HepG2 (cell line): Measurements from ENCODE around the gene PTCRA. TPM values are rescaled to one million over a fixed set of nuclear protein-coding genes. Genes with fewer than 3 reads are reported as not detected.

ENCODE experiments used
- FOXP1 ChIP-seq, 2 experiments: fragments of 450-650 bp in 1 of 2; IDR thresholded peaks; 2 replicates each; pipeline ENCODE4 v1.6.1; 2017 to 2018; ENCODE audit warnings: antibody characterized with exemption in 1 of 2
- MED8 ChIP-seq: sonication (generic); formaldehyde crosslinking; IDR thresholded peaks from 2 replicates; pipeline ENCODE4 v1.8.1; 2023; ENCODE audit warnings: mild to moderate bottlenecking, missing genetic modification reagents; ENCODE audit not compliant: insufficient replicate concordance
- SMAD3 ChIP-seq: sonication (generic); formaldehyde crosslinking; IDR thresholded peaks from 2 replicates; pipeline ENCODE4 v1.4.0; 2020; ENCODE audit warnings: missing genetic modification reagents
- SOX13 ChIP-seq, 3 experiments: fragments of 450-650 bp in 1 of 3; sonication (generic) in 1 of 3; formaldehyde crosslinking in 1 of 3; IDR thresholded peaks in 2 of 3; conservative IDR thresholded peaks in 1 of 3; 2 replicates each; pipeline versions ENCODE4 v1.5.0 to v1.6.1; 2016 to 2020; ENCODE audit warnings: antibody characterized with exemption in 1 of 3, mild to moderate bottlenecking in 1 of 3, missing compliant biosample characterization in 1 of 3, missing genetic modification reagents in 1 of 3, moderate library complexity in 1 of 3
- ZNF33A ChIP-seq: sonication (generic); formaldehyde crosslinking; IDR thresholded peaks from 2 replicates; pipeline ENCODE4 v1.5.1; 2020; ENCODE audit warnings: missing genetic modification reagents, mild to moderate bottlenecking, moderate library complexity, borderline replicate concordance
- ZNF44 ChIP-seq: sonication (generic); formaldehyde crosslinking; IDR thresholded peaks from 2 replicates; pipeline ENCODE4 v1.5.1; 2020; ENCODE audit warnings: mild to moderate bottlenecking, missing genetic modification reagents
- ZNF572 ChIP-seq: sonication (generic); formaldehyde crosslinking; IDR thresholded peaks from 2 replicates; pipeline ENCODE4 v1.5.1; 2020; ENCODE audit warnings: mild to moderate bottlenecking, missing genetic modification reagents
- ZNF724P ChIP-seq: sonication (generic); formaldehyde crosslinking; IDR thresholded peaks from 2 replicates; pipeline ENCODE4 v1.8.0; 2022; ENCODE audit warnings: missing genetic modification reagents, borderline replicate concordance
- polyA plus RNA-seq, 8 experiments: library from polyadenylated mRNA; depleted of rRNA in 3 of 8; stranded (reverse) in 7 of 8; unstranded in 1 of 8; fragments of >200 nt; fragmentation: Illumina TruSeq in 4 of 8; extraction: Trizol in 4 of 8; gene quantifications; 2 replicates each; pipeline versions ENCODE4 v1.2.1 to v1.2.3, GENCODE V29; 2011 to 2016; ENCODE audit warnings: low read depth in 4 of 8, missing spikeins in 1 of 8, mixed read lengths in 1 of 8; ENCODE audit not compliant: insufficient read depth in 1 of 8
- total RNA-seq, 5 experiments: library from RNA; depleted of rRNA; stranded (reverse); fragments of >200 nt; fragmentation: Illumina TruSeq; extraction: Trizol; gene quantifications; 2 replicates each; pipeline ENCODE4 v1.2.3, GENCODE V29; 2016; ENCODE audit warnings: low read depth in 1 of 5
- TF ChIP-seq, protein P1 (sequence below): sonication (generic); formaldehyde crosslinking; IDR thresholded peaks from 2 replicates; pipeline ENCODE4 v1.4.0; 2020; ENCODE audit warnings: mild to moderate bottlenecking, missing genetic modification reagents
- TF ChIP-seq, protein P2 (sequence below): sonication (generic); formaldehyde crosslinking; IDR thresholded peaks from 2 replicates; pipeline ENCODE4 v1.8.0; 2022; ENCODE audit warnings: mild to moderate bottlenecking, missing genetic modification reagents, moderate library complexity
- TF ChIP-seq, protein P3 (sequence below): sonication (generic); formaldehyde crosslinking; IDR thresholded peaks from 2 replicates; pipeline ENCODE4 v1.9.0; 2021; ENCODE audit warnings: missing genetic modification reagents, borderline replicate concordance
- TF ChIP-seq, protein P4 (sequence below): IDR thresholded peaks from 2 replicates; pipeline ENCODE4 v1.6.1; 2016; ENCODE audit warnings: missing compliant biosample characterization, missing genetic modification reagents, borderline replicate concordance
- TF ChIP-seq, protein P5 (sequence below): sonication (generic); formaldehyde crosslinking; IDR thresholded peaks from 2 replicates; pipeline ENCODE4 v1.8.0; 2023; ENCODE audit warnings: mild to moderate bottlenecking, missing genetic modification reagents
- TF ChIP-seq, protein P6 (sequence below): sonication (generic); formaldehyde crosslinking; IDR thresholded peaks from 2 replicates; pipeline ENCODE4 v1.5.0; 2020; ENCODE audit warnings: missing genetic modification reagents
- TF ChIP-seq, protein P7 (sequence below): fragments of 450-650 bp; IDR thresholded peaks from 2 replicates; pipeline ENCODE4 v1.6.1; 2017

PTCRA gene
- total and polyA plus RNA-seq, 2 of the 13 experiments (the other 11 are each of a cell fraction or from before 2014, with no cell fraction given), result not detected

DNA sequence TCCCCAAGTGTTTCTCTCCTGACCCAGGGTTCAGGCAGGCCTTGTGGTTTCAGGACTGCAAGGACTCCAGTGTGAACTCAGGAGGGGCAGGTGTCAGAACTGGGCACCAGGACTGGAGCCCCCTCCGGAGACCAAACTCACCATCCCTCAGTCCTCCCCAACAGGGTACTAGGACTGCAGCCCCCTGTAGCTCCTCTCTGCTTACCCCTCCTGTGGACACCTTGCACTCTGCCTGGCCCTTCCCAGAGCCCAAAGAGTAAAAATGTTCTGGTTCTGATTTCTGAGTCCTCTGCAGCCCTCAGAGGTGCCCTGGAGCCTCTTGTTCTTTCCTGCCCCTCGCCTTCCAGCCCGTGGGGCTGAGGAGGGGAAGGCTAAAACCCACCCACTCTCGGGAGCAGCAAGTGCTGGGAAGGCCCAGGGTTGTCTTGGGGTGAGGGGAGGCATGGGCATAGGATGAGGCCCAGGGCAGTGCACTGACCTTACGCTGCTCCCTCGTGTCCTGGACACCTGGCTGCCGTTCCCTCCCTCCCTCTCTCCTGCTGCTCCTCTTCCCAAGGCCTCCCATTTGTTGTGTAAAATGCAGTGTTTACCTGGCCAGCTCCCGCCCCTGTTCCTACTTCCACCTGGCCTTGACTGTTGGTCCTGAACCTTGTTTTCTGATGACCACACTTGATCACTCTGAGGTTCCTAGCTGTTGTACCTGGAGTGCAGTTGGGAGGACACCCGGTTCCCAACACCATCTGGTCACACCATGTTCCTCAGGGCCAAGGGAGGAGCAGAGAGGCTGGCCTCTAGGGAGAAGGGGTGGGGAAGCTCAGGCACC, 23.3 kb downstream of the PTCRA start (continued):
- TF ChIP-seq, protein P1, sequence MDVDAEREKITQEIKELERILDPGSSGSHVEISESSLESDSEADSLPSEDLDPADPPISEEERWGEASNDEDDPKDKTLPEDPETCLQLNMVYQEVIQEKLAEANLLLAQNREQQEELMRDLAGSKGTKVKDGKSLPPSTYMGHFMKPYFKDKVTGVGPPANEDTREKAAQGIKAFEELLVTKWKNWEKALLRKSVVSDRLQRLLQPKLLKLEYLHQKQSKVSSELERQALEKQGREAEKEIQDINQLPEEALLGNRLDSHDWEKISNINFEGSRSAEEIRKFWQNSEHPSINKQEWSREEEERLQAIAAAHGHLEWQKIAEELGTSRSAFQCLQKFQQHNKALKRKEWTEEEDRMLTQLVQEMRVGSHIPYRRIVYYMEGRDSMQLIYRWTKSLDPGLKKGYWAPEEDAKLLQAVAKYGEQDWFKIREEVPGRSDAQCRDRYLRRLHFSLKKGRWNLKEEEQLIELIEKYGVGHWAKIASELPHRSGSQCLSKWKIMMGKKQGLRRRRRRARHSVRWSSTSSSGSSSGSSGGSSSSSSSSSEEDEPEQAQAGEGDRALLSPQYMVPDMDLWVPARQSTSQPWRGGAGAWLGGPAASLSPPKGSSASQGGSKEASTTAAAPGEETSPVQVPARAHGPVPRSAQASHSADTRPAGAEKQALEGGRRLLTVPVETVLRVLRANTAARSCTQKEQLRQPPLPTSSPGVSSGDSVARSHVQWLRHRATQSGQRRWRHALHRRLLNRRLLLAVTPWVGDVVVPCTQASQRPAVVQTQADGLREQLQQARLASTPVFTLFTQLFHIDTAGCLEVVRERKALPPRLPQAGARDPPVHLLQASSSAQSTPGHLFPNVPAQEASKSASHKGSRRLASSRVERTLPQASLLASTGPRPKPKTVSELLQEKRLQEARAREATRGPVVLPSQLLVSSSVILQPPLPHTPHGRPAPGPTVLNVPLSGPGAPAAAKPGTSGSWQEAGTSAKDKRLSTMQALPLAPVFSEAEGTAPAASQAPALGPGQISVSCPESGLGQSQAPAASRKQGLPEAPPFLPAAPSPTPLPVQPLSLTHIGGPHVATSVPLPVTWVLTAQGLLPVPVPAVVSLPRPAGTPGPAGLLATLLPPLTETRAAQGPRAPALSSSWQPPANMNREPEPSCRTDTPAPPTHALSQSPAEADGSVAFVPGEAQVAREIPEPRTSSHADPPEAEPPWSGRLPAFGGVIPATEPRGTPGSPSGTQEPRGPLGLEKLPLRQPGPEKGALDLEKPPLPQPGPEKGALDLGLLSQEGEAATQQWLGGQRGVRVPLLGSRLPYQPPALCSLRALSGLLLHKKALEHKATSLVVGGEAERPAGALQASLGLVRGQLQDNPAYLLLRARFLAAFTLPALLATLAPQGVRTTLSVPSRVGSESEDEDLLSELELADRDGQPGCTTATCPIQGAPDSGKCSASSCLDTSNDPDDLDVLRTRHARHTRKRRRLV, result no peak
- peak; percentile 94 for TF ChIP-seq FOXP1 (IDR thresholded peaks at IDR 0.05)
- peak; percentile 97 for TF ChIP-seq FOXP1 (CRISPR knock-in tag; IDR thresholded peaks at IDR 0.05)
- TF ChIP-seq ZNF572 (CRISPR knock-in tag), result peak; percentile 93
- no peak for TF ChIP-seq ZNF33A
- TF ChIP-seq, protein P2, sequence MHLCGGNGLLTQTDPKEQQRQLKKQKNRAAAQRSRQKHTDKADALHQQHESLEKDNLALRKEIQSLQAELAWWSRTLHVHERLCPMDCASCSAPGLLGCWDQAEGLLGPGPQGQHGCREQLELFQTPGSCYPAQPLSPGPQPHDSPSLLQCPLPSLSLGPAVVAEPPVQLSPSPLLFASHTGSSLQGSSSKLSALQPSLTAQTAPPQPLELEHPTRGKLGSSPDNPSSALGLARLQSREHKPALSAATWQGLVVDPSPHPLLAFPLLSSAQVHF (CRISPR knock-in tag), result peak; percentile 67; the same call in 1 of the 2 replicates
- peak; percentile 62; the same call in 1 of the 2 replicates for TF ChIP-seq SMAD3 (CRISPR knock-in tag)
- TF ChIP-seq, protein P3, sequence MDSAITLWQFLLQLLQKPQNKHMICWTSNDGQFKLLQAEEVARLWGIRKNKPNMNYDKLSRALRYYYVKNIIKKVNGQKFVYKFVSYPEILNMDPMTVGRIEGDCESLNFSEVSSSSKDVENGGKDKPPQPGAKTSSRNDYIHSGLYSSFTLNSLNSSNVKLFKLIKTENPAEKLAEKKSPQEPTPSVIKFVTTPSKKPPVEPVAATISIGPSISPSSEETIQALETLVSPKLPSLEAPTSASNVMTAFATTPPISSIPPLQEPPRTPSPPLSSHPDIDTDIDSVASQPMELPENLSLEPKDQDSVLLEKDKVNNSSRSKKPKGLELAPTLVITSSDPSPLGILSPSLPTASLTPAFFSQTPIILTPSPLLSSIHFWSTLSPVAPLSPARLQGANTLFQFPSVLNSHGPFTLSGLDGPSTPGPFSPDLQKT (CRISPR knock-in tag), result no peak
- TF ChIP-seq, protein P4, sequence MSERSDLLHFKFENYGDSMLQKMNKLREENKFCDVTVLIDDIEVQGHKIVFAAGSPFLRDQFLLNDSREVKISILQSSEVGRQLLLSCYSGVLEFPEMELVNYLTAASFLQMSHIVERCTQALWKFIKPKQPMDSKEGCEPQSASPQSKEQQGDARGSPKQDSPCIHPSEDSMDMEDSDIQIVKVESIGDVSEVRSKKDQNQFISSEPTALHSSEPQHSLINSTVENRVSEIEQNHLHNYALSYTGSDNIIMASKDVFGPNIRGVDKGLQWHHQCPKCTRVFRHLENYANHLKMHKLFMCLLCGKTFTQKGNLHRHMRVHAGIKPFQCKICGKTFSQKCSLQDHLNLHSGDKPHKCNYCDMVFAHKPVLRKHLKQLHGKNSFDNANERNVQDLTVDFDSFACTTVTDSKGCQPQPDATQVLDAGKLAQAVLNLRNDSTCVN (CRISPR knock-in tag), result no peak
- TF ChIP-seq, protein P5, sequence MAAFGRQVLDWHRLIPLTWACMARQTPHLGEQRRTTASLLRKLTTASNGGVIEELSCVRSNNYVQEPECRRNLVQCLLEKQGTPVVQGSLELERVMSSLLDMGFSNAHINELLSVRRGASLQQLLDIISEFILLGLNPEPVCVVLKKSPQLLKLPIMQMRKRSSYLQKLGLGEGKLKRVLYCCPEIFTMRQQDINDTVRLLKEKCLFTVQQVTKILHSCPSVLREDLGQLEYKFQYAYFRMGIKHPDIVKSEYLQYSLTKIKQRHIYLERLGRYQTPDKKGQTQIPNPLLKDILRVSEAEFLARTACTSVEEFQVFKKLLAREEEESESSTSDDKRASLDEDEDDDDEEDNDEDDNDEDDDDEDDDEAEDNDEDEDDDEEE (CRISPR knock-in tag), result no peak
- TF ChIP-seq, protein P6, sequence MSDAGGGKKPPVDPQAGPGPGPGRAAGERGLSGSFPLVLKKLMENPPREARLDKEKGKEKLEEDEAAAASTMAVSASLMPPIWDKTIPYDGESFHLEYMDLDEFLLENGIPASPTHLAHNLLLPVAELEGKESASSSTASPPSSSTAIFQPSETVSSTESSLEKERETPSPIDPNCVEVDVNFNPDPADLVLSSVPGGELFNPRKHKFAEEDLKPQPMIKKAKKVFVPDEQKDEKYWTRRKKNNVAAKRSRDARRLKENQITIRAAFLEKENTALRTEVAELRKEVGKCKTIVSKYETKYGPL (CRISPR knock-in tag), result no peak
- no peak for TF ChIP-seq ZNF724P (CRISPR knock-in tag)
- TF ChIP-seq SOX13 (IDR thresholded peaks at IDR 0.05), result peak; percentile 35; the same call in 1 of the 2 replicates
- peak in 1 of 2 experiments; percentile 79; a peak in 2 of 4 replicates for TF ChIP-seq SOX13 (CRISPR knock-in tag; conservative IDR thresholded peaks at IDR 0.05 in 1 of 2, IDR thresholded peaks at IDR 0.05 in 1 of 2)
- TF ChIP-seq ZNF44, result no peak
- TF ChIP-seq, protein P7, sequence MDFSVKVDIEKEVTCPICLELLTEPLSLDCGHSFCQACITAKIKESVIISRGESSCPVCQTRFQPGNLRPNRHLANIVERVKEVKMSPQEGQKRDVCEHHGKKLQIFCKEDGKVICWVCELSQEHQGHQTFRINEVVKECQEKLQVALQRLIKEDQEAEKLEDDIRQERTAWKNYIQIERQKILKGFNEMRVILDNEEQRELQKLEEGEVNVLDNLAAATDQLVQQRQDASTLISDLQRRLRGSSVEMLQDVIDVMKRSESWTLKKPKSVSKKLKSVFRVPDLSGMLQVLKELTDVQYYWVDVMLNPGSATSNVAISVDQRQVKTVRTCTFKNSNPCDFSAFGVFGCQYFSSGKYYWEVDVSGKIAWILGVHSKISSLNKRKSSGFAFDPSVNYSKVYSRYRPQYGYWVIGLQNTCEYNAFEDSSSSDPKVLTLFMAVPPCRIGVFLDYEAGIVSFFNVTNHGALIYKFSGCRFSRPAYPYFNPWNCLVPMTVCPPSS, result no peak
- TF ChIP-seq MED8 (CRISPR knock-in tag), result no peak
